ENCODE results near the gene MAPK13. TPM values are rescaled to one million over a fixed set of nuclear protein-coding genes. Genes with fewer than 3 reads are reported as not detected.

MAPK13 gene
- total and polyA plus RNA-seq, 4 experiments from 2014 or later: 29.1 to 36.8 (median 30.0) TPM

DNA sequence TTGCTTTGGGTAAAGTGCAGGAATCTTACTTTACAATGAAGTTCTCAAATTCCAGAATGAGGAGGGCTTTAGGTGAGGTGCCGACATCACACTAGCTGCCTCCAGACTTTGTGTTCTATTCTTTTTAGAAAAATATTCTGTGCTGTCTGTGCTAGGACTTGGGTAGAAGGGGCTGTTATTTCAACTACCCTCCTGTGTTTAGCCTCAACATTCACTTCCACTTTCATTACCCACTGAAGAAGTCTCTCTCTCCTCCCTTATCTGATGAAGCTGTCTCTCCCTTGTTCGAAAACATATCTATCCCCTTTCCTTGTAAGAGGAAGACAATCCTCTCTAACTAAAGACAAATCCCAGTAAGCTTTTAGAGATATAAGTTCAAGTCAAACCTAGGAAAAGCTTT lies 41.3 kb downstream of the MAPK13 start:
- no peaks in the 10 kb centered on the region for H3K9me3 ChIP-seq (ENCODE audit: control insufficient read depth in 1 of 2, low read length in 2 of 2)
- no peak overlapping the region for H3K4me3 Mint-ChIP-seq
- POLR2A ChIA-PET (ENCODE audit: partially characterized antibody): no interaction called here

DNA sequence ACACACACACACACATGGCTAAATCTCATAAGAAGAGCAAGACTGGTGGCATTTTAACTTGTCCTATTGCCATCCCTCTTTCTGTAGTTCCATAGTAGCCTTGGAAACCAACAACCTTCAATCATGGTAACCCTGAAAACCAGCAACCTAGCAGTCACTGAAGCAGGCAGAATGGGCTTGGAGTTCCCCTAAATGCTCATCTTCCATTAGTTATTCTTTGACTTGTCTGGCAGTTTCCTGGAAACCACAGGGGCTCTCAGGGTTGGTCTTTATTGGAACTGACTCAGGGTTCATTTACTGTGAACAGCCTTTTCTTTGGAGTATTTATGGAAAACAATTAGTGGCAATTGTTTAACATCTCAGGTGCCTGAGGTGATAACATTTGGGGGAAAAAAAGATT lies 46.9 kb downstream of the MAPK13 start:
- Histone ChIP-seq H3K27ac (ENCODE audit: low read depth, low read length) (no peak overlapping the region), H3K36me3 (ENCODE audit: insufficient read depth, low read length) (no peaks in the 10 kb centered on the region), H3K27me3 (ENCODE audit: insufficient read depth, low read length) (no peaks in the 10 kb centered on the region), H3K9me3 (ENCODE audit: control insufficient read depth in 1 of 2, low read length in 2 of 2) (no peaks in the 10 kb centered on the region), H3K4me3 (ENCODE audit: low read length in 2 of 2) (no peak overlapping the region), H3K4me1 (ENCODE audit: insufficient read depth, low read length) (no peaks in the 10 kb centered on the region)
- Mint-ChIP-seq H3K27ac (no peak overlapping the region), H3K4me1 (no peaks in the 10 kb centered on the region), H3K4me3 (no peak overlapping the region), H3K9me3 (peaks cover 2 to 40% (median 20%) of the 10 kb centered on the region in 8 donors), H3K36me3 (peaks cover 17 to 29% of the 10 kb centered on the region in 2 donors), H3K27me3 (peaks cover 0 to 2% of the 10 kb centered on the region in 2 donors)
- CTCF ChIA-PET (ENCODE audit: partially characterized antibody): interaction anchor here (1.0 kb wide), 1 partner anchor 13 kb away, joined by 3 read pairs; no protein-coding TSS in a partner anchor
- POLR2A ChIA-PET (ENCODE audit: partially characterized antibody): no interaction called here
- intact Hi-C loops (cut with micrococcal nuclease): no loop called here
- DNase-seq: no peak

More for the DNA sequence above, 41.3 kb downstream of the MAPK13 start:
- no peaks in the 10 kb centered on the region for H3K36me3 ChIP-seq (ENCODE audit: insufficient read depth, low read length)
- intact Hi-C loops (cut with micrococcal nuclease): no loop called here
- Mint-ChIP-seq H3K27me3 (peaks cover 0 to 1% of the 10 kb centered on the region in 2 donors), H3K4me1 (peaks cover 7 to 16% (median 12%) of the 10 kb centered on the region in 4 donors), H3K27ac (peak overlapping the region in 1 of 7 donors; percentile 20), H3K9me3 (peaks cover 0 to 3% (median 0%) of the 10 kb centered on the region in 8 donors), H3K36me3 (peaks cover under 1 to 10% of the 10 kb centered on the region in 2 donors)
- H3K4me3 ChIP-seq (ENCODE audit: low read length in 2 of 2): no peak overlapping the region
- CTCF ChIA-PET (ENCODE audit: partially characterized antibody): interaction anchor here (1.0 to 1.5 kb wide), 4 partner anchors 24 to 129 kb away, joined by 3 to 4 read pairs (median 3); no protein-coding TSS in a partner anchor
- H3K27me3 ChIP-seq (ENCODE audit: insufficient read depth, low read length): no peaks in the 10 kb centered on the region
- peaks cover 9% of the 10 kb centered on the region for H3K4me1 ChIP-seq (ENCODE audit: insufficient read depth, low read length)
- no peak overlapping the region for H3K27ac ChIP-seq (ENCODE audit: low read depth, low read length)
- no peak for DNase-seq

DNA sequence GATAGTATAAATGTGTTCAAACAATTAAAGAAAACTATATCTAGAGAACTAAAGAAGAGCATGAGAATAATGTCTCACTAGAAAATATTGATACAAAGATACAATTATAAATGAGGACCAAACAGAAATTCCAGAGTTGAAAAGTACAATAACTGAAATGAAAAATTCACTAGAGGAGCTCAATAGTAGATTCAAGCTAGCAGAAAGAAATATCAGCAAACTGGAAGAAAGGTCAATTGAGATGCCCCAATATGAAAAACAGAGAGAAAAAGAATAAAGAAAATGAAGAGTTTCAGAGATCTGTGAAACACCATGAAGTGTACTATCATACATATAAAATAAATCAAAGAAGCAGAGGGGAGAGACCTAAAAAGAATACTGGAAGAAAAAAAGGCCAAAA lies 48.2 kb downstream of the MAPK13 start:
- peaks cover 0 to 2% of the 10 kb centered on the region in 2 donors for H3K27me3 Mint-ChIP-seq
- ChIA-PET POLR2A (ENCODE audit: partially characterized antibody) (no interaction called here), CTCF (ENCODE audit: partially characterized antibody) (interaction anchor here (0.7 to 1.3 kb wide), 3 partner anchors 59 to 106 kb away, joined by 3 to 4 read pairs (median 3); no protein-coding TSS in a partner anchor)
- H3K36me3 Mint-ChIP-seq: peaks cover 17 to 32% of the 10 kb centered on the region in 2 donors
- Histone ChIP-seq H3K4me1 (ENCODE audit: insufficient read depth, low read length) (no peaks in the 10 kb centered on the region), H3K36me3 (ENCODE audit: insufficient read depth, low read length) (no peaks in the 10 kb centered on the region), H3K27me3 (ENCODE audit: insufficient read depth, low read length) (no peaks in the 10 kb centered on the region), H3K9me3 (ENCODE audit: control insufficient read depth in 1 of 2, low read length in 2 of 2) (no peaks in the 10 kb centered on the region), H3K4me3 (ENCODE audit: low read length in 2 of 2) (no peak overlapping the region), H3K27ac (ENCODE audit: low read depth, low read length) (no peak overlapping the region)
- H3K4me3 Mint-ChIP-seq: no peak overlapping the region
- H3K9me3 Mint-ChIP-seq: peaks cover 2 to 52% (median 25%) of the 10 kb centered on the region in 8 donors
- H3K27ac Mint-ChIP-seq: peak overlapping the region in 1 of 7 donors; percentile 76
- H3K4me1 Mint-ChIP-seq: no peaks in the 10 kb centered on the region
- intact Hi-C loops (cut with micrococcal nuclease): no loop called here
- DNase-seq: no peak

DNA sequence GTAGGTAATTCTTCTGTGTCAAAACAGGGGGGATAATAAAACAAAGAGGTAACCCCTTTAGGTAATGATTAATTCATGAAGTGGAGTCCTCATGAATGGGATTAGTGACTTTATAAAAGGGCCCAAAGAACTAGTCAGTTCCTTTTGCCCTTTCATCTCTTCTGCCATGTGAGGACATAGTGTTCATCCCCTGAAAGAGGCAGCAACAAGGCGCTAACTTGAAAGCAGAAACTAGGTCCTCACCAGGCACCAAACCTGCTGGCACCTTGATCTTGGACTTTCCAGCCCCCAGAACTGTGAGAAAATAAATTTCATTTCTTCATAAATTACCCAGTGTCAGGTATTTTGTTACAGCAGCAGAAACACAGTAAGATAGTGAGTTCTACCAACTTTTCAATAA lies 49.8 kb downstream of the MAPK13 start:
- no peak for DNase-seq
- Mint-ChIP-seq H3K4me3 (no peak overlapping the region), H3K27ac (no peak overlapping the region), H3K36me3 (peaks cover 17 to 32% of the 10 kb centered on the region in 2 donors), H3K4me1 (no peaks in the 10 kb centered on the region), H3K9me3 (peaks cover 2 to 52% (median 25%) of the 10 kb centered on the region in 8 donors), H3K27me3 (peaks cover 0 to 1% of the 10 kb centered on the region in 2 donors)
- POLR2A ChIA-PET (ENCODE audit: partially characterized antibody): no interaction called here
- H3K27me3 ChIP-seq (ENCODE audit: insufficient read depth, low read length): no peaks in the 10 kb centered on the region
- H3K9me3 ChIP-seq (ENCODE audit: control insufficient read depth in 1 of 2, low read length in 2 of 2): no peaks in the 10 kb centered on the region
- H3K36me3 ChIP-seq (ENCODE audit: insufficient read depth, low read length): no peaks in the 10 kb centered on the region
- CTCF ChIA-PET (ENCODE audit: partially characterized antibody): no interaction called here
- H3K4me1 ChIP-seq (ENCODE audit: insufficient read depth, low read length): no peaks in the 10 kb centered on the region
- intact Hi-C loops (cut with micrococcal nuclease): no loop called here
- H3K27ac ChIP-seq (ENCODE audit: low read depth, low read length): no peak overlapping the region
- H3K4me3 ChIP-seq (ENCODE audit: low read length in 2 of 2): no peak overlapping the region

DNA sequence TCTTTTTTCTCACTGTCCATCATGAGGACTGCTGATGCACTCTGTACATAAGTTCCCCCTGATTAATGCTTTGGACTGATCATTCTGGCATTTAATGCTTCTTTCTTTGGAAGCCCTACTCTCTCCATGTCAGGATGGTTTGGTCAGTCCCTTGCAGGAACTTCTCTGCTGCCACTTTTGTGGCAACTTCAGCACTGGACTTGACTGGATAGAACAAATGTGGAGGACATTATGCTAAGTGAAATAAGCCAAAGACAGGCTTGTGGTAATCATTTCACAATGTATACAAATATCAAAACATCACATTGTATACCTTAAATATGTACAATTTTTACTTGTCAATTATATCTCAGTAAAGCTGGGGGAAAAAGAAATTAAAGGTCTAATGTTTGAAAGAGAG lies 54.0 kb downstream of the MAPK13 start:
- peaks cover 0 to 1% of the 10 kb centered on the region in 2 donors for H3K27me3 Mint-ChIP-seq

DNA sequence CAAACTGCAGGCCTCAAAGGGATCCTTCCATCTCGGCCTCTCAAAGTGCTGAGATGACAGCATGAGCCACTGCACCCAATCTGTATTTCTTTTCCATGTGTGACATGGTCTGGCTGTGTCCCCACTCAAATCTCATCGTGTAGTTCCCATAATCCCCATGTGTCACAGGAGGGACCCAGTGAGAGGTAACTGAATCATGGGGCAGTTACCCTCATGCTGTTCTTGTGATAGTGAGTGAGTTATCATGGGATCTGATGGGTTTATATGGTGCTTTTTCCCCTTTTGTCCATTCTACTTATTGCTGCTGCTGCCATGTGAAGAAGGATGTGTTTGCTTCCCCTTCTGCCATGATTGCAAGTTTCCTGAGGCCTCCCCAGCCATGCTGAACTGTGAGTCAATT lies 55.9 kb downstream of the MAPK13 start:
- Histone ChIP-seq H3K4me1 (ENCODE audit: insufficient read depth, low read length) (no peaks in the 10 kb centered on the region), H3K4me3 (ENCODE audit: low read length in 2 of 2) (no peak overlapping the region), H3K27me3 (ENCODE audit: insufficient read depth, low read length) (no peaks in the 10 kb centered on the region), H3K36me3 (ENCODE audit: insufficient read depth, low read length) (no peaks in the 10 kb centered on the region), H3K9me3 (ENCODE audit: control insufficient read depth in 1 of 2, low read length in 2 of 2) (no peaks in the 10 kb centered on the region), H3K27ac (ENCODE audit: low read depth, low read length) (no peak overlapping the region)
- Mint-ChIP-seq H3K9me3 (peaks cover 0 to 14% (median 5%) of the 10 kb centered on the region in 8 donors), H3K36me3 (peaks cover 0 to 9% of the 10 kb centered on the region in 2 donors), H3K4me3 (no peak overlapping the region), H3K27ac (no peak overlapping the region), H3K4me1 (no peaks in the 10 kb centered on the region), H3K27me3 (peaks cover 0 to 1% of the 10 kb centered on the region in 2 donors)
- intact Hi-C loops (cut with micrococcal nuclease): no loop called here
- DNase-seq: no peak
- ChIA-PET POLR2A (ENCODE audit: partially characterized antibody) (no interaction called here), CTCF (ENCODE audit: partially characterized antibody) (no interaction called here)

More for the DNA sequence above, 54.0 kb downstream of the MAPK13 start:
- Histone ChIP-seq H3K27me3 (ENCODE audit: insufficient read depth, low read length) (no peaks in the 10 kb centered on the region), H3K36me3 (ENCODE audit: insufficient read depth, low read length) (no peaks in the 10 kb centered on the region), H3K27ac (ENCODE audit: low read depth, low read length) (no peak overlapping the region), H3K9me3 (ENCODE audit: control insufficient read depth in 1 of 2, low read length in 2 of 2) (no peaks in the 10 kb centered on the region), H3K4me3 (ENCODE audit: low read length in 2 of 2) (no peak overlapping the region), H3K4me1 (ENCODE audit: insufficient read depth, low read length) (no peaks in the 10 kb centered on the region)
- POLR2A ChIA-PET (ENCODE audit: partially characterized antibody): no interaction called here
- no peak for DNase-seq
- CTCF ChIA-PET (ENCODE audit: partially characterized antibody): no interaction called here
- Mint-ChIP-seq H3K4me1 (no peaks in the 10 kb centered on the region), H3K36me3 (peaks cover 0 to 16% of the 10 kb centered on the region in 2 donors), H3K4me3 (no peak overlapping the region), H3K27ac (no peak overlapping the region), H3K9me3 (peaks cover 0 to 24% (median 6%) of the 10 kb centered on the region in 8 donors)
- intact Hi-C loops (cut with micrococcal nuclease): no loop called here

DNA sequence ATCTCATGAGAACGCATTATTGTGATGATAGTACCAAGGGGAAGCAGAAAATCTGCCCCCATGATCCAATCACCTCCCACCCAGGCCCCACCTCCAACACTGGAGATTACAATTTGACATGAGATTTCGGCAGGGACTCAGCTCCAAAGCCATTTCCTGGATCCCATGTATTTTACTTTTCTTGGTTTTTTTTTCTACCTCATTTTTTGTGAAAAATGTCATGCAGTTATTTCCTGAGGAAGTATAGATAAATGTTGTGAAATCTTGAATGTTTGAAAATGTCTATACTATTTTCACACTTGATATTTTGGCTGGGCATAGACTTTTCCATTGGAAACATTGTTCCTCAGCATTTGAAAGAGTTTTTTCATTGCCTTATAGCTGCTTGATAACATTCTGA lies 57.1 kb downstream of the MAPK13 start:
- peaks cover 0 to 7% of the 10 kb centered on the region in 2 donors for H3K36me3 Mint-ChIP-seq
- no peaks in the 10 kb centered on the region for H3K27me3 ChIP-seq (ENCODE audit: insufficient read depth, low read length)
- intact Hi-C loops (cut with micrococcal nuclease): no loop called here
- ChIA-PET CTCF (ENCODE audit: partially characterized antibody) (interaction anchor here (0.6 to 1.3 kb wide), 2 partner anchors 159 to 504 kb away, joined by 3 to 4 read pairs; no protein-coding TSS in a partner anchor), POLR2A (ENCODE audit: partially characterized antibody) (no interaction called here)
- no peaks in the 10 kb centered on the region for H3K9me3 ChIP-seq (ENCODE audit: control insufficient read depth in 1 of 2, low read length in 2 of 2)
- H3K27ac ChIP-seq (ENCODE audit: low read depth, low read length): no peak overlapping the region
- DNase-seq: no peak
- no peaks in the 10 kb centered on the region for H3K4me1 Mint-ChIP-seq
- no peaks in the 10 kb centered on the region for H3K36me3 ChIP-seq (ENCODE audit: insufficient read depth, low read length)
- H3K27ac Mint-ChIP-seq: no peak overlapping the region
- H3K9me3 Mint-ChIP-seq: peaks cover 0 to 10% (median 3%) of the 10 kb centered on the region in 8 donors
- no peak overlapping the region for H3K4me3 Mint-ChIP-seq
- H3K4me3 ChIP-seq (ENCODE audit: low read length in 2 of 2): no peak overlapping the region
- no peaks in the 10 kb centered on the region for H3K27me3 Mint-ChIP-seq
- no peaks in the 10 kb centered on the region for H3K4me1 ChIP-seq (ENCODE audit: insufficient read depth, low read length)

Measured in CD4-positive, alpha-beta memory T cell (primary cell).